Mesothelial cell of epicardium (in vitro differentiated cells): Measurements from ENCODE around the gene SYNC. TPM values are rescaled to one million over a fixed set of nuclear protein-coding genes. Genes with fewer than 3 reads are reported as not detected.

Experiments used
- DNase-seq, 2 experiments: peaks; one replicate each; pipeline ENCODE4 v3.0.0; 2021; ENCODE audit warnings: low spot score in 2 of 2; ENCODE audit not compliant: unreplicated experiment in 2 of 2
- H3K27ac Mint-ChIP-seq: 2 replicates; pipeline ENCODE4 v1.8.0; 2021; ENCODE audit warnings: mixed read lengths
- H3K27me3 Mint-ChIP-seq: 2 replicates; pipeline ENCODE4 v1.8.0; 2021; ENCODE audit warnings: low read depth, mixed read lengths
- H3K36me3 Mint-ChIP-seq: 2 replicates; pipeline ENCODE4 v1.8.0; 2021; ENCODE audit warnings: mixed read lengths
- H3K4me1 Mint-ChIP-seq: 2 replicates; pipeline ENCODE4 v1.8.0; 2021; ENCODE audit warnings: mixed read lengths
- H3K4me3 Mint-ChIP-seq: 2 replicates; pipeline ENCODE4 v1.8.0; 2021; ENCODE audit warnings: mild to moderate bottlenecking, moderate library complexity, mixed read lengths
- H3K9me3 Mint-ChIP-seq: 2 replicates; pipeline ENCODE4 v1.8.0; 2021; ENCODE audit warnings: mixed read lengths
- CTCF ChIP-seq: fragments of 200-600 bp; sonication (generic); IDR thresholded peaks from one replicate; pipeline ENCODE4 v1.5.0; 2021; ENCODE audit warnings: antibody characterized with exemption; ENCODE audit not compliant: unreplicated experiment
- total RNA-seq: library from RNA; stranded (reverse); gene quantifications from 3 replicates; pipeline ENCODE4 v1.2.1, GENCODE V29; 2021

Gene SYNC
- total RNA-seq, 1 donor from 2014 or later = 4.0 TPM

- Mint-ChIP-seq H3K9me3 (no peaks in the 10 kb centered on the region), H3K27ac (no peak overlapping the region)
Observed at GRCh38 chr1:32695098-32695904, 7.3 kb downstream of the SYNC start.

GRCh38 chr1:32693455-32694174 lies 9.0 kb downstream of the SYNC start:
- TF ChIP-seq CTCF = no peak
- H3K9me3 Mint-ChIP-seq = no peaks in the 10 kb centered on the region
- peaks cover 11% of the 10 kb centered on the region for H3K36me3 Mint-ChIP-seq
- no peak overlapping the region for H3K27ac Mint-ChIP-seq
- no peak overlapping the region for H3K4me3 Mint-ChIP-seq
- H3K27me3 Mint-ChIP-seq = no peaks in the 10 kb centered on the region
- no peak for DNase-seq
- H3K4me1 Mint-ChIP-seq = no peaks in the 10 kb centered on the region

More at GRCh38 chr1:32695098-32695904, 7.3 kb downstream of the SYNC start:
- no peak for TF ChIP-seq CTCF
- H3K4me1 Mint-ChIP-seq = no peaks in the 10 kb centered on the region
- DNase-seq = no peak
- H3K27me3 Mint-ChIP-seq = no peaks in the 10 kb centered on the region
- no peak overlapping the region for H3K4me3 Mint-ChIP-seq
- peaks cover 11% of the 10 kb centered on the region for H3K36me3 Mint-ChIP-seq

- no peak for DNase-seq
- H3K4me1 Mint-ChIP-seq = no peaks in the 10 kb centered on the region
- peaks cover 13% of the 10 kb centered on the region for H3K36me3 Mint-ChIP-seq
- no peaks in the 10 kb centered on the region for H3K9me3 Mint-ChIP-seq
- no peak for TF ChIP-seq CTCF
- H3K27me3 Mint-ChIP-seq = no peaks in the 10 kb centered on the region
- H3K27ac Mint-ChIP-seq = peak overlapping the region; percentile 27
- no peak overlapping the region for H3K4me3 Mint-ChIP-seq
Observed at GRCh38 chr1:32686387-32686786, 16.2 kb downstream of the SYNC start.

GRCh38 chr1:32685498-32685897 lies 17.1 kb downstream of the SYNC start:
- Mint-ChIP-seq H3K4me1 (no peaks in the 10 kb centered on the region), H3K36me3 (peaks cover 22% of the 10 kb centered on the region), H3K27ac (peak overlapping the region; percentile 51), H3K4me3 (no peak overlapping the region), H3K9me3 (no peaks in the 10 kb centered on the region), H3K27me3 (no peaks in the 10 kb centered on the region)
- DNase-seq = no peak
- no peak for TF ChIP-seq CTCF

- Mint-ChIP-seq H3K4me3 (no peak overlapping the region), H3K4me1 (no peaks in the 10 kb centered on the region), H3K27ac (peak overlapping the region; percentile 55), H3K36me3 (peaks cover 28% of the 10 kb centered on the region), H3K27me3 (no peaks in the 10 kb centered on the region), H3K9me3 (no peaks in the 10 kb centered on the region)
- no peak for DNase-seq
- no peak for TF ChIP-seq CTCF
Observed at GRCh38 chr1:32684167-32684811, 18.3 kb downstream of the SYNC start.
